ENCODE results near the gene SERPINB1. TPM values are rescaled to one million over a fixed set of nuclear protein-coding genes. Genes with fewer than 3 reads are reported as not detected.

SERPINB1 gene
- total RNA-seq, 6 experiments from 2014 or later: 21.1 to 39.2 (median 29.3) TPM

DNA sequence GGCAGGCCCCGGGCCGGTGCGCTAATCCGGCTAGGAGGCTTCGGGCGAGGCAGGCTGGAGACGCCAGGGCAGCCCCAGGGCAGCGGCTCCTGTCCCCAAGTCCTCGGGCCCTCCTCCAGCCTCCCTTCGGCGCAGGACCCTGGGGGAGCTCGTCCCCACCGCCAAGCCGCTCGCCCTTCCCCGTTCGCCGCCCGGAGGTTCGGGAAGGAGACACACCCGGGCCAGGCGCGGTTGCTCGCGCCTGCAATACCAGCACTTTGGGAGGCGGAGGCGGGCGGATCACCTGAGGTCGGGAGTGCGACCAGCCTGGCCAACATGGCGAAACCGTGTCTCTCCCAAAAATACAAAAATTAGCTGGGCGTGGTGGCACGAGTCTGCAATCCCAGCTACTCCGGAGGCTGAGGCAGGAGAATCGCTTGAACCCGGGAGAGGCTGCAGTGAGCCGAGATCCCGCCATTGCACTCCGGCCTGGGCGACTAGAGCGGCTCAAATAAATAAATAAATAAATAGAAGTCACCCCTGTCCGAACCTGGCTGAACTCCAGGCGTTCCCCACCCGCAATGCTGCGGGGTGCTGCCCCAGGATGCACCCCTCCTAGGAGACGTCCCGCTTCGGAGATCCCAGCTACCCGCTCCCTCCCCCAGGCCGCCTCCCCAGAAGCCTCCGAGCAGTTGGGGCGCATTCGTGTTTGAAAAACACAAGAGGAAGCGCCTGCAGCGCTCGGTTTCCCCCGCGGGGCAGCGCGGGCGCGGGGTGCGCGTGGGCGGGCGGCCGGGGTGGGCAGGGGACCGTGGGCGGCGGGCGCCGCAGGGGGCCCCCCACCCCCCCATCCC lies 33.9 kb upstream of the SERPINB1 start:
- no peak overlapping the region for H3K27ac Mint-ChIP-seq

DNA sequence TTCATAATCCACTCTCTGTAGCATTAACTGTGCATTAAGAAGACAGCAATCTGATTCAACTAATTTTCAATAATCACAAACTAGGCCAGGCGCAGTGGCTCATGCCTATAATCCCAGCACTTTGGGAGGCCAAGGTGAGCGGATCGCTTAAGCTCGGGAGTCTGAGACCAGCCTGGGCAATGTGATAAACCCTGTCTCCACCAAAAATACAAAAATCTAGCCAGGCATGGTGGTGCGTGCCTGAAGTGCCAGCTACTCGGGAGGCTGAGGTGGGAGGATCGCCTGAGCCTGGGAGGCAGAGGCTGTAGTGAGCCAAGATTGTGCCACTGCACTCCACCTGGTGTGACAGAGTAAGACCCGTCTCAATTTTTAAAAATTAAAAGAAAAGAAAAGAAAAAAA lies 32.0 kb upstream of the SERPINB1 start:
- H3K27ac Mint-ChIP-seq: no peak overlapping the region
- peaks cover 22% of the 10 kb centered on the region for H3K4me1 Mint-ChIP-seq (ENCODE audit: low read depth)
- no peaks in the 10 kb centered on the region; the same call in 1 of the 2 replicates for H3K9me3 Mint-ChIP-seq
- no peak overlapping the region for H3K4me3 Mint-ChIP-seq
- DNase-seq: no peak
- no peak for TF ChIP-seq CTCF (IDR thresholded peaks at IDR 0.05)
- H3K27me3 Mint-ChIP-seq (ENCODE audit: insufficient read depth): peaks cover 15% of the 10 kb centered on the region
- H3K36me3 Mint-ChIP-seq (ENCODE audit: low read depth): no peaks in the 10 kb centered on the region

More for the DNA sequence above, 33.9 kb upstream of the SERPINB1 start:
- TF ChIP-seq CTCF (IDR thresholded peaks at IDR 0.05): no peak
- peaks cover 17% of the 10 kb centered on the region for H3K27me3 Mint-ChIP-seq (ENCODE audit: insufficient read depth)
- no peaks in the 10 kb centered on the region for H3K36me3 Mint-ChIP-seq (ENCODE audit: low read depth)
- no peaks in the 10 kb centered on the region for H3K9me3 Mint-ChIP-seq
- H3K4me3 Mint-ChIP-seq: peak overlapping the region; percentile 84
- H3K4me1 Mint-ChIP-seq (ENCODE audit: low read depth): peaks cover 22% of the 10 kb centered on the region
- no peak for DNase-seq

DNA sequence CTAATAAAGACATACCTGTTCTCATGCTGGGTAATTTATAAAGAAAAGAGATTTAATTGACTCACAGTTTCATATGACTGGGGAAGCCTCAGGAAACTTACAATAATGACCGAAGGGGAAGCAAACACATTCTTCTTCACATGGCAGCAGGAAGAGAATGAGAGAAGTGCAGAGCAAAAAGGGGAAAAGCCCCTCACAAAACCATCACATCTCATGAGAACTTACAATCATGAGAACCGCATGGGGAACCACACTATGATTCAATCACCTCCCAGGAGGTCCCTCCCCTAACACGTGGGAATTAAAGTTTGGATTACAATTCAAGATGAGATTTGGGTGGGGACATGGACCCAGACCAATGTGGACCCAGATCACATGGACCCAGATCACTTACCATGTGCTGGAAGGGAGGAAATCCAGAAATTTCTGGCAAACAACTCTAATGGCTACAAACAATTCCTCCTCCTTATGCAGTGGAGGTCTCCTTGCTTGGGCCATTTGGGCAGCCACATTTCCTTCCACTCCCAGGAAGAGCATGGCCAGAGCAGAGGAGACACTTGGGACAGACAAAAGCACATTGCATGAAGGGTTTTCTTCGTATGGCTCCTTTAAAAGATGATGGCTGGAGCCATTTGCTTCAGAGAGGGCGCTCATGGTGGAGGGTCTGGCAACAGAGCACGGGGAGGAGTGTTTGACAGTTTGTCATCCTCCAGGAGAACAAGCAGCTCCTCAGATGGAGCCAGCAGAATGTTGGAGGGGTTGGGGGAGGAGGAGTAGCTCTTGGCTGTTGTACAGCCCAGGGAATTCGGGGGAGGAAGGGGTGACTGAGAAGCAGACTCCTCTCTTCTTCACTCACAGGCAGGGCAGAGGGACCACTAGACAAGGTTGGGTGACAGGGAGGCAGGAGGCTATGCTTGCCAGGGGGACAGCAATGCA lies 31.0 kb upstream of the SERPINB1 start:
- H3K9me3 Mint-ChIP-seq: no peaks in the 10 kb centered on the region; the same call in 1 of the 2 replicates
- no peak for DNase-seq
- H3K4me3 Mint-ChIP-seq: no peak overlapping the region

DNA sequence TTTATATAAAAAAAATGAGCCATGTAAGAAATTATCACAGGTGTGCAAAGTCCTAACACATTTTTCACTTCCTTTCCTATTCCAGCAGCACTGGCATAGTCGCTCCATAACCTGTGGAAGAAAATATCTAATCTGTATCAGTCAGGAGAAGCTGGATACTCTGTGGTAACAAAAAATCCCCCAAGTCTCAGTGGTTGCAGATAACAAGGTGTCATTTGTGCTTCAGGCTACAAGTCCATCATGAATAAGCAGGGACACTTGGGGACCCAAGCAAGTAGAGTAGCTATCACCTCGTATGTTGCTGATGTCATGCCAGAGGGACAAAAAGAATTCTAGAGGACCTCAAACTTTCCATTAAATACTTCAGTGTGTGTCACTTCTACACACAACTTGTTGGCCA lies 30.3 kb upstream of the SERPINB1 start:
- Mint-ChIP-seq H3K27ac (no peak overlapping the region), H3K27me3 (ENCODE audit: insufficient read depth) (peaks cover 15% of the 10 kb centered on the region), H3K9me3 (no peaks in the 10 kb centered on the region; the same call in 1 of the 2 replicates), H3K4me3 (no peak overlapping the region), H3K4me1 (ENCODE audit: low read depth) (peaks cover 10% of the 10 kb centered on the region), H3K36me3 (ENCODE audit: low read depth) (no peaks in the 10 kb centered on the region)
- no peak for DNase-seq
- no peak for TF ChIP-seq CTCF (IDR thresholded peaks at IDR 0.05)

More for the DNA sequence above, 31.0 kb upstream of the SERPINB1 start:
- no peaks in the 10 kb centered on the region for H3K36me3 Mint-ChIP-seq (ENCODE audit: low read depth)
- no peak overlapping the region for H3K27ac Mint-ChIP-seq
- H3K4me1 Mint-ChIP-seq (ENCODE audit: low read depth): peaks cover 17% of the 10 kb centered on the region
- no peak for TF ChIP-seq CTCF (IDR thresholded peaks at IDR 0.05)
- H3K27me3 Mint-ChIP-seq (ENCODE audit: insufficient read depth): peaks cover 15% of the 10 kb centered on the region

GRCh38 chr6:2871102-2871501 lies 29.4 kb upstream of the SERPINB1 start:
- peaks cover 7% of the 10 kb centered on the region for H3K4me1 Mint-ChIP-seq (ENCODE audit: low read depth)

More at GRCh38 chr6:2871102-2871501, 29.4 kb upstream of the SERPINB1 start:
- no peaks in the 10 kb centered on the region; the same call in 1 of the 2 replicates for H3K9me3 Mint-ChIP-seq
- no peak overlapping the region for H3K4me3 Mint-ChIP-seq
- H3K27me3 Mint-ChIP-seq (ENCODE audit: insufficient read depth): peaks cover 15% of the 10 kb centered on the region
- DNase-seq: no peak
- TF ChIP-seq CTCF (IDR thresholded peaks at IDR 0.05): no peak
- H3K36me3 Mint-ChIP-seq (ENCODE audit: low read depth): no peaks in the 10 kb centered on the region
- H3K27ac Mint-ChIP-seq: no peak overlapping the region

Data from HFFc6 (cell line).